ENCODE data around the gene GALK2.
A peak's percentile ranks its signal among the peaks of the same experiment; 100 is the strongest.

GALK2 gene

GRCh38 chr15:49169880-49170597 is at the start of gene GALK2:
TSS of gene GALK2 (plus strand) at chr15:49170247. CDS start at chr15:49170323, 76 bp downstream.
- DNase-seq (ENCODE audit: low read depth), result peak; percentile 90

DNA sequence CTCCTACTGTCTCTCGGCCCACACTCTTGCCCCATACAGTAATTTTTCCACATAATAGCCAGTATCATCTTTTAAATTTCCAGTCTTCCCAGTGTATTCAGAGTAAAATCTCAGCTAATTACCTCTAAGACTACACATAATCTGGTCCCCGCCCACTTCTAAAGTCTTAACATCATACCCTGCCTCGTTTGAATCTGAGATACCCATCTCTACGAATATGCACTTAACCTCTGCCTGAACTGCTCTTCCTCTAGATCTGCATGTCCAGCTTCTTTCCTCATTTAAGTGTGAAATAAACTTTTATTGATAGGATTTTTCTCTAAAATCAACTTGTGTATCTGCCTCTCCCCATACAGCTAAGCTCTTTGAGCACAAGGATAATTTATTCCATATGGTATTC is 49.2 kb upstream of the GALK2 start:
- DNase-seq (ENCODE audit: low read depth), result no peak

GRCh38 chr15:49121901-49122300 is 48.1 kb upstream of the GALK2 start:
- no peak for DNase-seq (ENCODE audit: low read depth)

DNA sequence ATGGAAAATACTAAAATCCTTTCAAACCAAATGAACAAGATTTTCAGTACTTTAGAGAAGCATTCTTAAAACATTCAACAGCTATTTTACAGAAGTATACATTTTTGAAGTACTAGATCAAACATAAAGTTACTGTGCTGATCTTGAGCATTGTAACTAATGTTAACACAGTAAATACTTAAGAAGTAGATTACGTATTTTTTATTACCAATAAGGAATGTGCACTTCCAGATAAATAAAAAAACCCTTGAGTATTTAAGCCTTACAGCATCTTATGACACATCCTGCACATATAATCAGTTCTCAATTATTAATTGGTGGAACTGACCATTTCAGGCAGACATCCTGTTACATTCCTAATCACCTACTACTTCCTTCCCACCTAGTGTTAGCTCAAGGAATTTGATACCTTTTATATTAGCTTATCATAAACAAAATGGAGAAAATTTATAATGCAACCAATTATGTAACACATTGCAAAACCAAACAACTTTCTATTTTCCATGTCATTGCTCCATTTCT is 47.4 kb upstream of the GALK2 start:
- DNase-seq (ENCODE audit: low read depth), result no peak

DNA sequence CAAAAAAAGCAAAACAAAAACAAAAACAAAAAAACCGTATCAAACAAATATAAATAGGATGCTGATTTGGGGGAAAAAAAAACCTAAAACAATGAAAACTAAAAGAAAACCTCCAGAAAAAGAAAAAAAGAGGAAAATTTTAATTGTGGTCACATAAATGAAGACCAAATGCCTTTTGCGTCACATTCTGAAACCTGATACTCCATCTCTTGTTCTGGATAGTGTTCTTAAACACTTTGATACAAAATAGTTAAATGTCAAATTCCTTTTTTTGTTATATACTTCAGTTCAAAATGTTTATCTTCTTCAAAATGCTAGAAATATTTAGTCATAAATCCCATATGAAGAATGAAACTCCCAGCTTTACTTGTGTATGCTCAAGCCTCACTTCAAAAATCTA is 45.7 kb upstream of the GALK2 start:
- DNase-seq (ENCODE audit: low read depth), result no peak

- DNase-seq (ENCODE audit: low read depth), result no peak
Observed at GRCh38 chr15:49131403-49131802, 38.6 kb upstream of the GALK2 start.

GRCh38 chr15:49134683-49135341 is 35.2 kb upstream of the GALK2 start:
- peak; percentile 52 for DNase-seq (ENCODE audit: low read depth)

- DNase-seq (ENCODE audit: low read depth), result peak; percentile 54
Observed at GRCh38 chr15:49135342-49135857, 34.6 kb upstream of the GALK2 start.

DNA sequence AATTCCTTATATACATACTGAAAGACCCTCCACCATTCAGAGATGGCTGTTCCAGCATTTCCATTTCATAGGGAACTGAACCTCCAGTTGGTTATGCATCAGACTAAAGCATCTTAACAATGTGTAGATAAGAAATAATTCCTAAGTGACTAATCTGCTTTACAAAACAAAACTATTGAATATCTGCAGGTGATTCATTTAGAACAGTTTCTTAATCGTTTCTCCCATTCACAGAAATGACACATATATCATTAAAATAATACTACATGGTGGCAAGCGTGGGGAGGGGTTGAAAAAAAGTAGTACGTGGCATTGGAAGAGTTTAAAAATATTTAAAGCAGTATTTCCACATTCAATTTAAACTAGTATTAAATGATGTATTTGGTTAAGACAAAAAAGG is 34.1 kb upstream of the GALK2 start:
- DNase-seq (ENCODE audit: low read depth), result peak; percentile 97

GRCh38 chr15:49137861-49138260 is 32.2 kb upstream of the GALK2 start:
- peak; percentile 70 for DNase-seq (ENCODE audit: low read depth)

GRCh38 chr15:49145651-49146609 is 24.1 kb upstream of the GALK2 start:
- DNase-seq (ENCODE audit: low read depth), result peak; percentile 79

- no peak for DNase-seq (ENCODE audit: low read depth)
Observed at GRCh38 chr15:49148298-49148697, 21.7 kb upstream of the GALK2 start.

DNA sequence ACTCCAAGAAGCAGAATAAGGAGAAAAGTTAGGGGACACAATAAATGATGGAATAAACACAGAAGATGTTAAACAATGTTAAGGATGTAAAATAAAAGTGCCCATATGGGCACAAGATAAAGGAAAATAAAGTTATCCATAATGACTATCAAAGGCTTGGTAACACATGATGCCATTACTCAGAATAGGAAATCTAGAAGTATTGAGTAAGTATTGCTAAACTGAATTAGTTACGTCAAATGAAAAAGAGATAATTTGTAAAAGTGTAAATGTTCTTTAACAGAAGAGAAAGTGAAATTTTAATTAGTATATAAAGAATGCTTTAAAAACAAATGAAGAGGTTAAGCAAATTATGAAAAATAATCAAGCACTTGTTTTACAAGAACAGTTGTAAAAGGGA is 21.3 kb upstream of the GALK2 start:
- DNase-seq (ENCODE audit: low read depth), result no peak

- DNase-seq (ENCODE audit: low read depth), result no peak
Observed at GRCh38 chr15:49151831-49152230, 18.2 kb upstream of the GALK2 start.

DNA sequence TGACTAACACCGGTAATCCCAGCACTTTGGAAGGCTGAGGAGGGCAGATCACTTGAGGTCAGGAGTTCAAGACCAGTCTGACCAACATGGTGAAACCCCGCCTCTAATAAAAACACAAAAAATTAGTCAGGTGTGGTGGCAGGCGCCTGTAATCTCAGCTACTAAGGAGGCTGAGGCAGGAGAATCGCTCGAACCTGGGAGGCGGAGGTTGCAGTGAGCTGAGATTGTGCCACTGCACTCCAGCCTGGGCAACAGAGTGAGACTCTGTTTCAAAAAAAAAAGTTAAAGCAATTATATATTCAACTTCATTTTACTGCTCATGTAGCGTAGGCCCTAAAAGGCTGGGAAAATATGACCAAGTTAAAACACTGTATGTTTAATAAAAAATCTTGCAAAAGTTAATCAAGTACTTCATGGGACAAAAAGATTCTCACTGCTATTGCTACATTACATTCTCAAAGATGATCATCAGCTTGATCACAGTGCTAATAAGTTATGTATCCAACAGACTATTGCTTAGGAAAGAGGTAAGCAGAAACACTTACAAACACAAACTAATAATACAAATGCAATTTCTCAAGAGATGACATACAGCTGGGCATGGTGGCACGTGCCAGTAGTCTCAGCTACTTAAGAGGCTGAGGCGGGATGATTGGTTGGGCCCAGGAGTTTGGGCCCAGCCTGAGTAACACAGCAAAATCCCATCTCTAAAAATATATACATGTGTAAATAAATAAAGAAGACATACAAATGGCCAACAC is 17.3 kb upstream of the GALK2 start:
- DNase-seq (ENCODE audit: low read depth), result no peak

- DNase-seq (ENCODE audit: low read depth), result peak; percentile 32
Observed at GRCh38 chr15:49154359-49154758, 15.7 kb upstream of the GALK2 start.

- no peak for DNase-seq (ENCODE audit: low read depth)
Observed at GRCh38 chr15:49154799-49155109, 15.3 kb upstream of the GALK2 start.

GRCh38 chr15:49155110-49155833 is 14.8 kb upstream of the GALK2 start, which contains the start of gene COPS2:
TSS of gene COPS2 (minus strand) at chr15:49155599. CDS start at chr15:49155578, 21 bp downstream.
- peak; percentile 99 for DNase-seq (ENCODE audit: low read depth)

DNA sequence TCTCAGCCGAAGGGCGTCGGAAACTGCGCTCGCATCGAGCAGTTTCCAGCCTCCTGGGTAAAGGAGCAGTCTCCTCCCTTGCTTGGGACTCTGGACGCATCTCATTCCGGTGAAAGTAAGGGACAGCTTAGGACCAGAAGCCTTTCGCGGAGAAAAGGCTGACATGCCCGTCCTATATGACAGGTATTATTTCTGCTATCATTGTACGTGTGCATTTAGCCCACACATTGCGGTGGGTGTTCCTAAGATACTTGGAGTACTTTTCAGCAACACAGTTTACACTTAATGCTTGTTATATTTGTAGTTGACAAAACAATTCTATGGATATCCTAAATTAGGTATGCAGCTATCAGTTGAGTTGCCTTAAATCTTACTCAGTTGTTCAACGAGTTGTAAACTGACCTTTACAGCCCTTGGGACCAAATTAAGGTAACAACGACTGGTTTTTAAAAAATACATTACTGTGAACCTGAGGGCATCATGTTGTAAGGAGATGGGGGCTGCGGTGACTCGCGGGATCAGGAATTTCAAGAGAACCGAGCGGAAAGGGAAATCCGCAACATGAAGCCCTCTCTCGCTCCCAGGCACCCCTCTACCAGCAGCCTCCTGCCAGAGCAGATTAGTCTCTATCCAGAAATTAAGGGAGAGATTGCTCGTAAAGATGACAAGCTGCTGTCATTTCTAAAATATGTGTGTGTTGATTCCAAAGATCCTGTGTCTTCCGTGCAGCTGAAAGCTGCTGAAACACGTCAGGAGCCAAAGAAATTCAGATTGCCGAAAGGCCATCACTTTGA is 14.0 kb upstream of the GALK2 start:
- DNase-seq (ENCODE audit: low read depth), result peak; percentile 63

- DNase-seq (ENCODE audit: low read depth), result peak; percentile 50
Observed at GRCh38 chr15:49163678-49164077, 6.4 kb upstream of the GALK2 start.
